ENCODE results near the gene DHX57.
"Not testable (repeated sequence)": the region's sequence is repeated elsewhere in the genome, so short reads cannot be mapped to it uniquely, and the experiment has no call there.

Gene DHX57

DNA sequence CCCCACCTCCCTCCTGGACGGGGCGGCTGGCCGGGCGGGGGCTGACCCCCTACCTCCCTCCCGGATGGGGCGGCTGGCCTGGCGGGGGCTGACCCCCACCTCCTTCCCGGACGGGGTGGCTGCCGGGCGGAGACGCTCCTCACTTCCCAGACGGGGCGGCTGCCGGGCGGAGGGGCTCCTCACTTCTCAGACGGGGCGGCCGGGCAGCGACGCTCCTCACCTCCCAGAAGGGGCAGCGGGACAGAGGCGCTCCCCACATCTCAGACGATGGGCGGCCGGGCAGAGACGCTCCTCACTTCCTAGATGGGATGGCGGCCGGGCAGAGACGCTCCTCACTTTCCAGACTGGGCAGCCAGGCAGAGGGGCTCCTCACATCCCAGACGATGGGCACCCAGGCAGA lies 119.8 kb downstream of the DHX57 start:
- in situ Hi-C loops (cut with MboI; ENCODE audit: low sequenced_read_pairs): not testable (repeated sequence)

- in situ Hi-C loops (cut with MboI; ENCODE audit: low sequenced_read_pairs): no loop called here
These were observed 121.2 kb downstream of the DHX57 start for GRCh38 chr2:38754506-38754905.

GRCh38 chr2:38754049-38754448 lies 121.7 kb downstream of the DHX57 start:
- in situ Hi-C loops (cut with MboI; ENCODE audit: low sequenced_read_pairs): no loop called here

- in situ Hi-C loops (cut with MboI; ENCODE audit: low sequenced_read_pairs): no loop called here
These were observed 123.9 kb downstream of the DHX57 start for GRCh38 chr2:38751596-38752410.

GRCh38 chr2:38750891-38751595 lies 124.7 kb downstream of the DHX57 start, which contains the start of gene SRSF7:
TSS of gene SRSF7 (minus strand) at chr2:38751361. CDS start at chr2:38751256, 105 bp downstream.
- in situ Hi-C loops (cut with MboI; ENCODE audit: low sequenced_read_pairs): no loop called here

DNA sequence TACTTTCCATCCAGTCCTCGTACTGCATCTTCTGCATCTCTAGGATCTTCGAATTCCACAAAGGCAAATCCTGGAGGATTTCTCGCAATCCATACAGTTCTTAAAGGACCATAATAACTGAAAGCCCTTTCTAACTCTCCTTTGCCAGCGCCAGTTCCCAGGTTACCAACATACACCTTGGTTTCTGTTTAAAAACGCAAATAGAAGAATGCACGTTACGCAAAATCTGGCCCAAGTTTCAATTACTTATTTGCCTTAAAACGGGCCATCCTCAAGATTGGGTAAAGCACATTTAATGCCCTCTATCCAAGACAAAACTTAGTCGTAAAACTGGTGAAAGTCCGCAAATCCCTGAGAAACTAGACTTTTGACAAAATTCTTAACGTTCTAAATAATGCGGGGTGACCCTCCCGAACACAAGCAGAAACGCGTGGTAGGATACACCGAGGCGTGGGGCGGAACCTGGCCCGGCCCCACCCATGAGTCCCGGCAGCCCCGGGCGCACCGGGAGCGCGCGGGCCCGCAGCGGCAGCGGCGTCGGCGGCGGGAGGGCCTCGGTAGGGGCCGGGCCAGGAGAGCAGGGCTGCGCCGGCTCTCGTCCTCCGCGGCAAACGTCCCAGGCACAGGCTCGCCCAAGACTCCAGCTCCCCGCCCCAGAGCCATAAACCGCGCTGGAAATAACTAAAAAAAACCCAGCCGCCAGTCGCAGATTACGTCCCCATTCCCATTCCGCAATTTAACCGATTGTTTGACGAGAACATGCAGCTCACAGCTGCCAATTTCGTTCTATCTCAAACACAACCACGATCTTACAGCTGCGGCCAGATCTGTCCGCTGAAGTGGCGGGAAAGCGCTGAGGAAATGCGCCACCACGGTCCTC lies 125.5 kb downstream of the DHX57 start:
- in situ Hi-C loops (cut with MboI; ENCODE audit: low sequenced_read_pairs): no loop called here

DNA sequence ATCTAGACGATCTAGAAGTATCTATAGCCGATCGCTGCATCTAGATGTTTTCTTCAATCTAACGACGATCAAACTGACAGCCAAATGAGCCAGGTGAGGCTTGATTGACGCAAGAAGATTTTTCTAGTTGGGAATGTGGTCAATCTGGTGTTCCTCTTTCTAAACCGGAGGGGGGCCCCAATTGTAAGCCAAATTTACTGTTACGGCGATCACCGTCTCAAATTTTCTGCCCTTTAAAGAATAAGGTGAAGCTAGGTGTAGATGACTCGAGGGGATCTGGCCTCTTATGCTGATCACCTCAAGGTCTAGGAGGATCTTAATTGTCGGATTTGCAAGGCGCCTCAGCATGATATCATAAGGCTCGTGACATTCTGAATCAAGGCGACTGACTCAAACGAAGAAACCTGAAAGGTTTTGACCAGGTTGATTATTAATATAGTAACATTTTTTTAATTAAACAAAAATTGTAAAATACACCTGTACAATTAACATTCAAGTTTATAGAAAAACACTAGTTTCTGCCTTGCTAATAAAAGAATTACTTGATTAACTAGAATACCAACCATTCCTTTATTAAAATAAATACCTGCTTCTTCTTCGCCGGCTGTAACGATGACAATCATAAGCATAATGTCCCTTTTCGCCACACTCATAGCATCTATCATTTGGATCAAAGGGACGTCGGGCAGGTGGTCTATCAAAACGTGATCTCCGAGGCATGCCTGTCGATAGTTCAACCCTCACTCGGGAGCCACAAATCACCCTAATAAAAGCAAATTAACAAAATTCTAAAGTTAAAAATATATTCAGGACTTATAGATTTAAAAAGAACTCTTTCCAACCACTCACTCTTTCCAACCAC lies 126.6 kb downstream of the DHX57 start:
- in situ Hi-C loops (cut with MboI; ENCODE audit: low sequenced_read_pairs): loop anchor here (25.0 kb wide), 2 partner anchors 437 to 762 kb away; no protein-coding TSS in a partner anchor

- in situ Hi-C loops (cut with MboI; ENCODE audit: low sequenced_read_pairs): loop anchor here (25.0 kb wide), 2 partner anchors 436 to 761 kb away; no protein-coding TSS in a partner anchor
These were observed 127.3 kb downstream of the DHX57 start for GRCh38 chr2:38748391-38748790.

- in situ Hi-C loops (cut with MboI; ENCODE audit: low sequenced_read_pairs): loop anchor here (25.0 kb wide), 2 partner anchors 436 to 761 kb away; no protein-coding TSS in a partner anchor
These were observed 127.9 kb downstream of the DHX57 start for GRCh38 chr2:38747819-38748218.
